Colonic mucosa (tissue), 4 donors: ENCODE measurements around the gene HTRA2. TPM values are rescaled to one million over a fixed set of nuclear protein-coding genes. Genes with fewer than 3 reads are reported as not detected.
A peak's percentile ranks its signal among the peaks of the same experiment; 100 is the strongest.
"Not testable (repeated sequence)": the region's sequence is repeated elsewhere in the genome, so short reads cannot be mapped to it uniquely, and the experiment has no call there.

Source experiments
- DNase-seq: peaks from one replicate; pipeline ENCODE4 v3.0.0-alpha.2; 2020
- H3K27ac ChIP-seq: fragments of 200-600 bp; one replicate; pipeline ENCODE4 v1.8.0; 2021
- H3K27me3 ChIP-seq: fragments of 200-600 bp; one replicate; pipeline ENCODE4 v1.8.0; 2021
- H3K36me3 ChIP-seq: fragments of 200-600 bp; one replicate; pipeline ENCODE4 v1.8.0; 2021
- H3K4me1 ChIP-seq: fragments of 200-600 bp; one replicate; pipeline ENCODE4 v1.8.0; 2021; ENCODE audit warnings: mild to moderate bottlenecking
- H3K4me3 ChIP-seq: fragments of 200-600 bp; one replicate; pipeline ENCODE4 v1.8.0; 2021
- H3K9ac ChIP-seq, 2 donors: one replicate each; pipeline ENCODE4 v1.7.0; 2013; ENCODE audit warnings: control low read depth in 2 of 2, low read depth in 2 of 2, low read length in 2 of 2
- H3K9me3 ChIP-seq: fragments of 200-600 bp; one replicate; pipeline ENCODE4 v1.8.0; 2021
- CTCF ChIP-seq: fragments of 200-600 bp; IDR thresholded peaks from one replicate; pipeline ENCODE4 v1.8.0; 2022; ENCODE audit warnings: antibody characterized with exemption, mild to moderate bottlenecking
- intact Hi-C: fragments of 100-400 bp; cut with DNase I; formaldehyde crosslinking; loops from one replicate; pipeline ENCODE4 v1.14.1; 2022
- total RNA-seq, 2 donors: library from RNA; stranded (reverse); fragmentation: NEBNext Ultra II Directional in 1 of 2; extraction: Animal tissue kit (Norgen Biotek cat#: 25700) in 1 of 2; gene quantifications; one replicate each; pipeline ENCODE4 v1.2.1, GENCODE V29; 2021
- donor health status: healthy.
- donor health status: DM: no; HTN: no; CAD: no.
- donor health status: DM: no; HTN: no; CAD: no.

The HTRA2 gene
- 10 to 100 TPM; 26.3 to 41.5 TPM for total RNA-seq

GRCh38 chr2:74529357-74530238 lies at the start of gene HTRA2, which contains the start of gene AUP1:
Gene HTRA2, plus strand, starts transcription at chr2:74529933. Its CDS starts 74 bp downstream, at chr2:74530007.
Gene AUP1, minus strand, starts transcription at chr2:74529706. Its CDS starts 77 bp downstream, at chr2:74529629.
- H3K4me1 ChIP-seq, result no peaks in the 10 kb centered on the region
- TF ChIP-seq CTCF, result no peak
- intact Hi-C loops, result loop anchor here (5.0 kb wide), 1 partner anchor 47 kb away; the partner anchor contains the start of genes CCDC142 and TTC31

GRCh38 chr2:74481431-74481830 lies 48.3 kb upstream of the HTRA2 start:
- Histone ChIP-seq H3K36me3 (no peaks in the 10 kb centered on the region), H3K4me3 (peak overlapping the region; percentile 86), H3K27ac (no peak overlapping the region), H3K27me3 (no peaks in the 10 kb centered on the region), H3K9ac (peak overlapping the region; percentile 79 to 80), H3K4me1 (peaks cover 16% of the 10 kb centered on the region), H3K9me3 (no peaks in the 10 kb centered on the region)
- intact Hi-C loops, result loop anchor here (5.0 to 10.0 kb wide), 2 partner anchors 51 to 393 kb away; no protein-coding TSS in a partner anchor
- DNase-seq, result no peak
- no peak for TF ChIP-seq CTCF

More at GRCh38 chr2:74529357-74530238, at the start of gene HTRA2, which contains the start of gene AUP1:
- Histone ChIP-seq H3K9ac (peak within 1 kb of the TSS; percentile 93 to 95), H3K27ac (peak within 1 kb of the TSS; percentile 75), H3K9me3 (no peaks in the 10 kb centered on the region), H3K36me3 (peaks cover 9% of the 10 kb centered on the region), H3K4me3 (peak within 1 kb of the TSS; percentile 91), H3K27me3 (no peaks in the 10 kb centered on the region)
- DNase-seq, result peak; percentile 99

- TF ChIP-seq CTCF, result no peak
- intact Hi-C loops, result loop anchor here (2.0 to 10.0 kb wide), 3 partner anchors 50 to 393 kb away; no protein-coding TSS in a partner anchor
These were observed 47.6 kb upstream of the HTRA2 start for GRCh38 chr2:74481961-74482800.

GRCh38 chr2:74482801-74483674 lies 46.7 kb upstream of the HTRA2 start, which contains the start of the genes CCDC142 and TTC31:
Gene CCDC142, minus strand, starts transcription at chr2:74482998. Its CDS starts 161 bp downstream, at chr2:74482837.
Gene TTC31, plus strand, starts transcription at chr2:74483081. Its CDS starts 15 bp downstream, at chr2:74483096.
- TF ChIP-seq CTCF, result peak; percentile 73
- peak within 1 kb of the TSS; percentile 79 to 80 for H3K9ac ChIP-seq
- H3K4me3 ChIP-seq, result peak within 1 kb of the TSS; percentile 86
- H3K36me3 ChIP-seq, result no peaks in the 10 kb centered on the region
- peaks cover 16% of the 10 kb centered on the region for H3K4me1 ChIP-seq
- H3K9me3 ChIP-seq, result no peaks in the 10 kb centered on the region
- intact Hi-C loops, result loop anchor here (2.0 to 10.0 kb wide), 3 partner anchors 49 to 392 kb away; no protein-coding TSS in a partner anchor
- peak; percentile 97 for DNase-seq
- peak within 1 kb of the TSS; percentile 91 for H3K27ac ChIP-seq
- H3K27me3 ChIP-seq, result no peaks in the 10 kb centered on the region

More at GRCh38 chr2:74481961-74482800, 47.6 kb upstream of the HTRA2 start:
- no peak for DNase-seq
- peak overlapping the region; percentile 86 for H3K4me3 ChIP-seq
- H3K9ac ChIP-seq, result peak overlapping the region; percentile 79 to 80
- H3K9me3 ChIP-seq, result no peaks in the 10 kb centered on the region
- H3K4me1 ChIP-seq, result peaks cover 16% of the 10 kb centered on the region
- H3K36me3 ChIP-seq, result no peaks in the 10 kb centered on the region
- peak overlapping the region; percentile 91 for H3K27ac ChIP-seq
- no peaks in the 10 kb centered on the region for H3K27me3 ChIP-seq

- peak overlapping the region; percentile 86 for H3K4me3 ChIP-seq
These were observed 46.0 kb upstream of the HTRA2 start for GRCh38 chr2:74483675-74484164.

More at GRCh38 chr2:74483675-74484164, 46.0 kb upstream of the HTRA2 start:
- not testable (repeated sequence) for H3K27me3 ChIP-seq, H3K27ac ChIP-seq, DNase-seq, H3K36me3 ChIP-seq, H3K9me3 ChIP-seq
- intact Hi-C loops, result loop anchor here (2.0 to 10.0 kb wide), 3 partner anchors 49 to 391 kb away; no protein-coding TSS in a partner anchor
- peaks cover 16% of the 10 kb centered on the region for H3K4me1 ChIP-seq
- H3K9ac ChIP-seq, result peak overlapping the region; percentile 63 to 79
